GM12892 (cell line): ENCODE measurements around the gene ARHGEF6.

Experiments used
- POLR2A ChIP-seq: IDR thresholded peaks from 2 replicates; pipeline ENCODE4 v1.6.1; 2011; ENCODE audit warnings: low read depth, low read length, control low read depth
- TAF1 ChIP-seq: IDR thresholded peaks from 2 replicates; pipeline ENCODE4 v1.6.1; 2011; ENCODE audit warnings: low read depth, mild to moderate bottlenecking, control low read depth, low read length, borderline replicate concordance

DNA sequence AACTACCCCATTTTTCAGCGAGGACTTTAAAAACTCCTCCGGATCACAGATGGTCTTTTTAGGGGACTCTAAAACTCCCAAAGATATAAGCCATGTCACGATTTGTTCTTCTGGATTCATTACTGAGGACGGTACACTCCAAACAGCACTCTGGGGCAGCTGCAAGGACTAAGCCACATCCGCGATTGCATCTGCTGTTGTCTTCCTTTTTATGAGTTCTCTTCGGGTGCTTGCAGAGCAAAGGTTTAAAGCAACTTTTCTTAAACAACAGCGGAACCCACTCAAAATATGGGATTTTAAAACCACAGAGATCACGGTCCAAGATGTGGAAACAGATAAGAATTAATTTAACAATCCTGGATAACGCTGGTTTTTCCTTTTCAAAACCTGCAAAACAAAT lies at the start of gene ARHGEF6:
- TF ChIP-seq POLR2A: no peak
- TF ChIP-seq TAF1: no peak
